Measurements from ENCODE around the gene EFCAB11. TPM values are rescaled to one million over a fixed set of nuclear protein-coding genes. Genes with fewer than 3 reads are reported as not detected.

The EFCAB11 gene
- polyA plus RNA-seq, 1 donor (not counting 4 experiments of a cell fraction or from before 2014, with no cell fraction given), result 12.9 TPM

- no peak overlapping the region for H3K9ac ChIP-seq (ENCODE audit: control insufficient read depth, extremely low read depth, insufficient read depth, low read length)
- H3K9me3 ChIP-seq (ENCODE audit: control insufficient read depth, low read depth, low read length), result no peaks in the 10 kb centered on the region
- no peaks in the 10 kb centered on the region for H3K27me3 ChIP-seq (ENCODE audit: control insufficient read depth, extremely low read depth, insufficient read depth, low read length)
- no peak for DNase-seq (ENCODE audit: low read depth, low spot score)
- H2AFZ ChIP-seq (ENCODE audit: control insufficient read depth, low read length), result no peak overlapping the region
- no peaks in the 10 kb centered on the region for H4K20me1 ChIP-seq (ENCODE audit: control insufficient read depth, extremely low read depth, insufficient read depth, low read length)
- H3K9me1 ChIP-seq (ENCODE audit: control insufficient read depth, extremely low read depth, insufficient read depth, low read length), result no peaks in the 10 kb centered on the region
- H3K4me3 ChIP-seq (ENCODE audit: control insufficient read depth in 2 of 3, extremely low read depth in 1 of 3, insufficient read depth in 2 of 3, low read depth in 1 of 3, low read length in 3 of 3), result no peak overlapping the region
- H3K79me2 ChIP-seq (ENCODE audit: control insufficient read depth, insufficient read depth, low read length), result no peaks in the 10 kb centered on the region
- no peak overlapping the region for H3K4me2 ChIP-seq (ENCODE audit: control insufficient read depth, extremely low read depth, insufficient read depth, low read depth, low read length)
- TF ChIP-seq, protein P1, sequence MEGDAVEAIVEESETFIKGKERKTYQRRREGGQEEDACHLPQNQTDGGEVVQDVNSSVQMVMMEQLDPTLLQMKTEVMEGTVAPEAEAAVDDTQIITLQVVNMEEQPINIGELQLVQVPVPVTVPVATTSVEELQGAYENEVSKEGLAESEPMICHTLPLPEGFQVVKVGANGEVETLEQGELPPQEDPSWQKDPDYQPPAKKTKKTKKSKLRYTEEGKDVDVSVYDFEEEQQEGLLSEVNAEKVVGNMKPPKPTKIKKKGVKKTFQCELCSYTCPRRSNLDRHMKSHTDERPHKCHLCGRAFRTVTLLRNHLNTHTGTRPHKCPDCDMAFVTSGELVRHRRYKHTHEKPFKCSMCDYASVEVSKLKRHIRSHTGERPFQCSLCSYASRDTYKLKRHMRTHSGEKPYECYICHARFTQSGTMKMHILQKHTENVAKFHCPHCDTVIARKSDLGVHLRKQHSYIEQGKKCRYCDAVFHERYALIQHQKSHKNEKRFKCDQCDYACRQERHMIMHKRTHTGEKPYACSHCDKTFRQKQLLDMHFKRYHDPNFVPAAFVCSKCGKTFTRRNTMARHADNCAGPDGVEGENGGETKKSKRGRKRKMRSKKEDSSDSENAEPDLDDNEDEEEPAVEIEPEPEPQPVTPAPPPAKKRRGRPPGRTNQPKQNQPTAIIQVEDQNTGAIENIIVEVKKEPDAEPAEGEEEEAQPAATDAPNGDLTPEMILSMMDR (optimal IDR thresholded peaks at IDR 0.05 in 1 of 3, IDR thresholded peaks at IDR 0.05 in 1 of 3, conservative IDR thresholded peaks at IDR 0.05 in 1 of 3; ENCODE audit: extremely low read depth in 1 of 3, insufficient read depth in 2 of 3, low read length in 3 of 3), result no peak
- no peak for TF ChIP-seq EZH2 (IDR thresholded peaks at IDR 0.05; ENCODE audit: low read length)
- dilution Hi-C loops (cut with MboI; ENCODE audit: extremely low pct_ligation_motif_present, low sequenced_read_pairs), result no loop called here
- peaks cover 6% of the 10 kb centered on the region for H3K4me1 ChIP-seq (ENCODE audit: control insufficient read depth, extremely low read depth, insufficient read depth, low read length)
- H3K27ac ChIP-seq (ENCODE audit: control insufficient read depth, insufficient read depth, low read length), result no peak overlapping the region
- H3K36me3 ChIP-seq (ENCODE audit: control insufficient read depth in 2 of 2, extremely low read depth in 1 of 2, insufficient read depth in 2 of 2, low read length in 2 of 2), result no peaks in the 10 kb centered on the region
- no peak for FAIRE-seq
These were observed 178.6 kb downstream of the EFCAB11 start for GRCh38 chr14:89775946-89776345.

DNA sequence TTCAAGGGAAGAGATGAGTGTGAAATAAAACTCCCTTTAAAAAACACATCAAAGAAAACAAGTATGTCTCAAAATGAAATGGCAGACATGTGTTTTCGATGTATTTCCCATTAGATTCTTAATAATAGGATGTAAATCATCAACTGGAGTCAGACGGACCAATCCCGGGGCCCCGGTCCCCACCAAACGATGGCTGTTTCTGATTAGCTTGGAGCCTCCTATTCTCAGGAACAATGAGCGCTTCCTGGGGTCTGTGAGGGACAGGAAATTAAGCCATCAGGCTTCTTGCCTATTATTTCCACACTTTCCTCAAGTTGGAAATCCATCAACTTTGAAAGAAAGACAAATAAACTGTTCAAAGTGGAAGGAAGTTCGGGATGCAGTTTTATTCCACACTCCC lies 179.4 kb downstream of the EFCAB11 start:
- Histone ChIP-seq H3K4me2 (ENCODE audit: control insufficient read depth, extremely low read depth, insufficient read depth, low read depth, low read length) (no peak overlapping the region), H3K9ac (ENCODE audit: control insufficient read depth, extremely low read depth, insufficient read depth, low read length) (no peak overlapping the region), H3K4me1 (ENCODE audit: control insufficient read depth, extremely low read depth, insufficient read depth, low read length) (peaks cover 6% of the 10 kb centered on the region), H4K20me1 (ENCODE audit: control insufficient read depth, extremely low read depth, insufficient read depth, low read length) (no peaks in the 10 kb centered on the region), H2AFZ (ENCODE audit: control insufficient read depth, low read length) (no peak overlapping the region), H3K27ac (ENCODE audit: control insufficient read depth, insufficient read depth, low read length) (no peak overlapping the region), H3K4me3 (ENCODE audit: control insufficient read depth in 2 of 3, extremely low read depth in 1 of 3, insufficient read depth in 2 of 3, low read depth in 1 of 3, low read length in 3 of 3) (no peak overlapping the region), H3K9me1 (ENCODE audit: control insufficient read depth, extremely low read depth, insufficient read depth, low read length) (no peaks in the 10 kb centered on the region), H3K9me3 (ENCODE audit: control insufficient read depth, low read depth, low read length) (no peaks in the 10 kb centered on the region), H3K27me3 (ENCODE audit: control insufficient read depth, extremely low read depth, insufficient read depth, low read length) (no peaks in the 10 kb centered on the region), H3K79me2 (ENCODE audit: control insufficient read depth, insufficient read depth, low read length) (no peaks in the 10 kb centered on the region), H3K36me3 (ENCODE audit: control insufficient read depth in 2 of 2, extremely low read depth in 1 of 2, insufficient read depth in 2 of 2, low read length in 2 of 2) (no peaks in the 10 kb centered on the region)
- DNase-seq (ENCODE audit: low read depth, low spot score), result no peak
- dilution Hi-C loops (cut with MboI; ENCODE audit: extremely low pct_ligation_motif_present, low sequenced_read_pairs), result no loop called here
- no peak for TF ChIP-seq EZH2 (IDR thresholded peaks at IDR 0.05; ENCODE audit: low read length)
- TF ChIP-seq, protein P1 (optimal IDR thresholded peaks at IDR 0.05 in 1 of 3, IDR thresholded peaks at IDR 0.05 in 1 of 3, conservative IDR thresholded peaks at IDR 0.05 in 1 of 3; ENCODE audit: extremely low read depth in 1 of 3, insufficient read depth in 2 of 3, low read length in 3 of 3), result no peak
- FAIRE-seq, result no peak
